Fibroblast of pulmonary artery (primary cell): Measurements from ENCODE around the gene CYP4F2.
"Not testable (repeated sequence)": the region's sequence is repeated elsewhere in the genome, so short reads cannot be mapped to it uniquely, and the experiment has no call there.

Experiments used
- DNase-seq: peaks from one replicate; pipeline ENCODE4 v3.0.0-alpha.2; 2010; ENCODE audit warnings: low read depth
- H3K4me3 ChIP-seq: replicated peaks from 2 replicates; pipeline ENCODE4 v1.5.1; 2011; ENCODE audit warnings: low read depth, mild to moderate bottlenecking, control low read depth, low read length, moderate library complexity
- CTCF ChIP-seq: IDR thresholded peaks from 2 replicates; pipeline ENCODE4 v1.5.1; 2011; ENCODE audit warnings: mild to moderate bottlenecking, control low read depth, low read length, inconsistent platforms; ENCODE audit errors: missing control alignments

CYP4F2 gene

GRCh38 chr19:15859187-15859586 lies 38.7 kb downstream of the CYP4F2 start:
- DNase-seq, result no peak
- TF ChIP-seq CTCF, result no peak
- H3K4me3 ChIP-seq, result no peak overlapping the region

GRCh38 chr19:15850385-15850784 lies 47.5 kb downstream of the CYP4F2 start:
- no peak for DNase-seq
- no peak for TF ChIP-seq CTCF
- H3K4me3 ChIP-seq, result no peak overlapping the region

- H3K4me3 ChIP-seq, result no peak overlapping the region
- TF ChIP-seq CTCF, result no peak
- no peak for DNase-seq
Measured at GRCh38 chr19:15846923-15847322, 51.0 kb downstream of the CYP4F2 start.

GRCh38 chr19:15843894-15844222 lies 54.0 kb downstream of the CYP4F2 start:
- H3K4me3 ChIP-seq, DNase-seq: not testable (repeated sequence)

GRCh38 chr19:15843203-15843893 lies 54.5 kb downstream of the CYP4F2 start:
- no peak overlapping the region for H3K4me3 ChIP-seq
- TF ChIP-seq CTCF, result no peak
- no peak for DNase-seq

- TF ChIP-seq CTCF, result no peak
- no peak overlapping the region for H3K4me3 ChIP-seq
- DNase-seq, result no peak
Measured at GRCh38 chr19:15841875-15842569, 55.9 kb downstream of the CYP4F2 start.

- DNase-seq, result no peak
- no peak for TF ChIP-seq CTCF
- no peak overlapping the region for H3K4me3 ChIP-seq
Measured at GRCh38 chr19:15840833-15841232, 57.0 kb downstream of the CYP4F2 start.

- not testable (repeated sequence) for H3K4me3 ChIP-seq, DNase-seq
Measured at GRCh38 chr19:15839888-15840287, 58.0 kb downstream of the CYP4F2 start.
